SK-N-SH (cell line): ENCODE measurements around the gene NUP50. TPM values are rescaled to one million over a fixed set of nuclear protein-coding genes. Genes with fewer than 3 reads are reported as not detected.

Experiments
- CTCF ChIA-PET: fragments of 300-600, 350-600 bp; formaldehyde crosslinking; extraction: SDS; loops from one replicate; lab custom pipeline; 2021; lab: Yijun Ruan, JAX
- POLR2A ChIA-PET: fragments of 350-600 bp; sonication (Branson Sonifier 250); formaldehyde crosslinking; extraction: SDS; loops from one replicate; lab custom pipeline; 2020; ENCODE audit warnings: antibody characterized with exemption, inconsistent platforms; lab: Yijun Ruan, JAX
- DNase-seq: peaks from one replicate; pipeline ENCODE4 v3.0.0; 2012
- H2AFZ ChIP-seq: fragments of 200-600 bp; sonication (generic); 2 replicates; pipeline ENCODE4 v1.8.1; 2016; ENCODE audit warnings: antibody characterized with exemption, mild to moderate bottlenecking, low read depth
- H3F3A ChIP-seq: fragments of 200-600 bp; sonication (generic); replicated peaks from 2 replicates; pipeline ENCODE3; 2016; ENCODE audit warnings: antibody characterized with exemption, mild to moderate bottlenecking; ENCODE audit not compliant: insufficient read depth
- H3K27ac ChIP-seq, 2 experiments: fragments of 200-500 bp in 1 of 2; fragments of 200-600 bp in 1 of 2; sonication (Bioruptor generic) in 1 of 2; sonication (generic), shearing (Covaris generic) in 1 of 2; 2 replicates each; pipeline versions ENCODE4 v1.5.1 to v1.6.1; 2014 to 2016; ENCODE audit warnings: low read depth in 2 of 2, inconsistent platforms in 1 of 2, low read length in 1 of 2, mild to moderate bottlenecking in 1 of 2, mixed read lengths in 1 of 2
- H3K27me3 ChIP-seq: fragments of 200-600 bp; sonication (generic), shearing (Covaris generic); 2 replicates; pipeline ENCODE4 v1.6.1; 2016; ENCODE audit warnings: mixed run types; ENCODE audit not compliant: insufficient read depth
- H3K36me3 ChIP-seq, 2 experiments: fragments of 200-500 bp in 1 of 2; fragments of 200-600 bp in 1 of 2; sonication (Bioruptor generic) in 1 of 2; sonication (generic) in 1 of 2; replicated peaks in 1 of 2; 2 replicates each; pipeline versions ENCODE3 to v1.5.1; 2014 to 2016; ENCODE audit warnings: low read length in 1 of 2, mild to moderate bottlenecking in 1 of 2; ENCODE audit not compliant: insufficient read depth in 2 of 2, control insufficient read depth in 1 of 2
- H3K4me1 ChIP-seq, 2 experiments: fragments of 200-500 bp in 1 of 2; fragments of 200-600 bp in 1 of 2; sonication (Bioruptor generic) in 1 of 2; sonication (generic), shearing (Covaris generic) in 1 of 2; 2 replicates each; pipeline versions ENCODE4 v1.5.1 to v1.6.1; 2014 to 2016; ENCODE audit warnings: low read depth in 1 of 2, low read length in 1 of 2, mixed run types in 1 of 2; ENCODE audit not compliant: insufficient read depth in 2 of 2, control insufficient read depth in 1 of 2
- H3K4me2 ChIP-seq: fragments of 200-600 bp; sonication (generic), shearing (Covaris generic); 2 replicates; pipeline ENCODE4 v1.6.1; 2017; ENCODE audit warnings: mixed run types
- H3K4me3 ChIP-seq, 2 experiments: fragments of 200-500 bp in 1 of 2; fragments of 200-600 bp in 1 of 2; sonication (Bioruptor generic) in 1 of 2; sonication (generic), shearing (Covaris generic) in 1 of 2; 2 replicates each; pipeline versions ENCODE4 v1.5.1 to v1.8.1; 2014 to 2016; ENCODE audit warnings: low read depth in 2 of 2, inconsistent platforms in 1 of 2, low read length in 1 of 2, mild to moderate bottlenecking in 1 of 2, mixed read lengths in 1 of 2, moderate library complexity in 1 of 2
- H3K79me2 ChIP-seq: fragments of 200-600 bp; sonication (generic); 2 replicates; pipeline ENCODE4 v1.8.1; 2017; ENCODE audit warnings: mild to moderate bottlenecking; ENCODE audit not compliant: insufficient read depth
- H3K9ac ChIP-seq: fragments of 200-600 bp; sonication (generic); 2 replicates; pipeline ENCODE4 v1.6.1; 2017; ENCODE audit warnings: mixed run types
- H3K9me2 ChIP-seq: fragments of 200-600 bp; sonication (generic); 2 replicates; pipeline ENCODE4 v1.6.1; 2017; ENCODE audit warnings: mixed run types
- H3K9me3 ChIP-seq: fragments of 200-600 bp; sonication (generic); 2 replicates; pipeline ENCODE4 v1.6.1; 2017; ENCODE audit warnings: mixed run types, mild to moderate bottlenecking, moderate library complexity
- H4K20me1 ChIP-seq: fragments of 200-600 bp; sonication (generic); 2 replicates; pipeline ENCODE4 v1.6.1; 2017; ENCODE audit warnings: mild to moderate bottlenecking, mixed run types; ENCODE audit not compliant: insufficient read depth
- FOSL2 ChIP-seq: IDR thresholded peaks from 2 replicates; pipeline ENCODE4 v1.4.0; 2012; ENCODE audit warnings: low read depth, mild to moderate bottlenecking, moderate library complexity, borderline replicate concordance
- FOXJ3 ChIP-seq: sonication (generic); formaldehyde crosslinking; IDR thresholded peaks from 2 replicates; pipeline ENCODE4 v1.5.1; 2020; ENCODE audit warnings: mild to moderate bottlenecking, missing genetic modification reagents
- FOXM1 ChIP-seq: IDR thresholded peaks from 2 replicates; pipeline ENCODE4 v1.4.0; 2012; ENCODE audit warnings: low read depth, mild to moderate bottlenecking
- GABPA ChIP-seq: IDR thresholded peaks from 2 replicates; pipeline ENCODE4 v1.4.0; 2012; ENCODE audit warnings: low read depth, mild to moderate bottlenecking
- GATA2 ChIP-seq: sonication (generic); formaldehyde crosslinking; IDR thresholded peaks from 2 replicates; pipeline ENCODE4 v1.5.0; 2020; ENCODE audit warnings: mild to moderate bottlenecking, missing genetic modification reagents
- JUND ChIP-seq: IDR thresholded peaks from 2 replicates; pipeline ENCODE4 v1.4.0; 2012
- NRF1 ChIP-seq: IDR thresholded peaks from 2 replicates; pipeline ENCODE4 v1.6.1; 2012; ENCODE audit warnings: low read depth, mild to moderate bottlenecking, low read length
- POLR2AphosphoS5 ChIP-seq: IDR thresholded peaks from 2 replicates; pipeline ENCODE4 v1.6.1; 2012; ENCODE audit warnings: low read depth, low read length
- RAD21 ChIP-seq: IDR thresholded peaks from 2 replicates; pipeline ENCODE4 v1.6.1; 2012; ENCODE audit warnings: mild to moderate bottlenecking, low read length
- RCOR1 ChIP-seq: fragments of 150-350 bp; IDR thresholded peaks from 2 replicates; pipeline ENCODE4 v1.6.1; 2017; ENCODE audit warnings: antibody characterized with exemption, low read length
- RFX5 ChIP-seq: IDR thresholded peaks from 2 replicates; pipeline ENCODE4 v1.6.1; 2012; ENCODE audit warnings: mild to moderate bottlenecking, improper control_type of control experiment, low read length
- SMC3 ChIP-seq: IDR thresholded peaks from 2 replicates; pipeline ENCODE4 v1.6.1; 2012; ENCODE audit warnings: low read depth, low read length, improper control_type of control experiment
- TAF1 ChIP-seq: IDR thresholded peaks from 2 replicates; pipeline ENCODE4 v1.6.1; 2012; ENCODE audit warnings: low read depth, mild to moderate bottlenecking, low read length, moderate library complexity, borderline replicate concordance
- TCF12 ChIP-seq: IDR thresholded peaks from 2 replicates; pipeline ENCODE4 v1.4.0; 2012
- TEAD4 ChIP-seq: IDR thresholded peaks from 2 replicates; pipeline ENCODE4 v1.4.0; 2012; ENCODE audit warnings: mild to moderate bottlenecking, borderline replicate concordance; ENCODE audit not compliant: insufficient read depth
- WGBS: methylation state at CpG from one replicate; pipeline ENCODE4 v1.1.6; 2017; ENCODE audit warnings: low lambda C conversion rate; 5-methylcytosine and 5-hydroxymethylcytosine counted together
- polyA plus RNA-seq, 3 experiments: library from polyadenylated mRNA; depleted of rRNA; stranded (reverse); fragments of >200 nt; gene quantifications; 2 replicates each; pipeline ENCODE4 v1.2.3, GENCODE V29; 2012
- TF ChIP-seq, protein P1 (sequence below): IDR thresholded peaks from 2 replicates; pipeline ENCODE4 v1.4.0; 2012; ENCODE audit warnings: low read depth, borderline replicate concordance
- TF ChIP-seq, protein P2 (sequence below): IDR thresholded peaks from 2 replicates; pipeline ENCODE4 v1.4.0; 2012; ENCODE audit warnings: low read depth

NUP50 gene
- polyA plus RNA-seq, 1 of the 3 experiments (the other 2 are of a cell fraction) = 4.7 TPM

DNA sequence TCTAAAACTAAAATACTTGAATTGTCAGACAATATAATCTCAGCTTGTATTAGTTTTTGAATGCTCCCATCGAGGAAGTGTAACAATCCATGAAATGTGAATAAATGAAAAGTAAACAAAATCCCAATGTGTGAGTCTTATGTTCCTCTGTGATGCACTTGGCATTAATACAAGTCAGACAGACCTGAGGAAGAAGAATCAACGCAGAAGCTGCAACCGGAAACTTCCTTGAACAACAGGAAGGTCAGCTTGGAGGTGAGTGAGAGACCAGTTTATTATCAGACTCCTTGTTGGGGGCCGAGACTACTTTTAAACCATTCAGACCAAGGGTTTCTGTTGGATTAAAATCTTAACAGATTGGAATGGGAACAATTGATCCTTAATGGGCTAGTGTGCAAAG, 24.2 kb downstream of the NUP50 start:
- peaks cover 9% of the 10 kb centered on the region for H3F3A ChIP-seq
- CTCF ChIA-PET = no interaction called here
- POLR2A ChIA-PET = no interaction called here

DNA sequence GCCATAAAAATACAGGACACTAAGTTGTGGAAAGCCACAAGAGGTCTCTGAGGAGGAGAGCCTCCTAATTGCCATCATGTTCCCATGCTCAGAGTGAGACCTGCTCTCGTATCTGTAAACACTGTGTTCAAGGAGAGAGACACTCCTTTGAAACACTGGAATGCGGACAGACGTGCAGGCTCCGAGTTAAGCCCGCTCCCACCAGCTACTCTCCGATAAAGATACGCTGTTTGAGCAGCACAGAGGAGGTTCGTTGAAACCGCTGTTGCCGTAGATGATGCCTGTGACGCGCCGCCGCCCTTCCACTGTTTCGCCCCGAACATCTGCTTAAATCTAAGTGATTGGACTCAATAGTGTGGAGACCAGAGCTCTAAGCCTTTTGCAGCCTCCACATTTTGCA, 25.1 kb downstream of the NUP50 start:
- DNase-seq = no peak
- Histone ChIP-seq H3K4me2 (no peak overlapping the region), H2AFZ (no peak overlapping the region), H3K27ac (no peak overlapping the region), H3K9me2 (no peaks in the 10 kb centered on the region), H3F3A (peaks cover 9% of the 10 kb centered on the region), H3K9ac (no peak overlapping the region), H3K4me3 (no peak overlapping the region), H3K9me3 (no peaks in the 10 kb centered on the region), H4K20me1 (peaks cover 4% of the 10 kb centered on the region; the same call in 1 of the 2 replicates), H3K36me3 (peaks cover 18 to 32% of the 10 kb centered on the region in 2 experiments), H3K4me1 (no peaks in the 10 kb centered on the region; a peak in 1 of 4 replicates), H3K79me2 (no peaks in the 10 kb centered on the region), H3K27me3 (no peaks in the 10 kb centered on the region)
- POLR2A ChIA-PET = no interaction called here
- 96% methylated on average over 10 of the region's 16 CpGs for WGBS
- no peak for TF ChIP-seq NRF1
- TF ChIP-seq POLR2AphosphoS5 = no peak
- TF ChIP-seq RAD21 = no peak
- TF ChIP-seq, protein P1, sequence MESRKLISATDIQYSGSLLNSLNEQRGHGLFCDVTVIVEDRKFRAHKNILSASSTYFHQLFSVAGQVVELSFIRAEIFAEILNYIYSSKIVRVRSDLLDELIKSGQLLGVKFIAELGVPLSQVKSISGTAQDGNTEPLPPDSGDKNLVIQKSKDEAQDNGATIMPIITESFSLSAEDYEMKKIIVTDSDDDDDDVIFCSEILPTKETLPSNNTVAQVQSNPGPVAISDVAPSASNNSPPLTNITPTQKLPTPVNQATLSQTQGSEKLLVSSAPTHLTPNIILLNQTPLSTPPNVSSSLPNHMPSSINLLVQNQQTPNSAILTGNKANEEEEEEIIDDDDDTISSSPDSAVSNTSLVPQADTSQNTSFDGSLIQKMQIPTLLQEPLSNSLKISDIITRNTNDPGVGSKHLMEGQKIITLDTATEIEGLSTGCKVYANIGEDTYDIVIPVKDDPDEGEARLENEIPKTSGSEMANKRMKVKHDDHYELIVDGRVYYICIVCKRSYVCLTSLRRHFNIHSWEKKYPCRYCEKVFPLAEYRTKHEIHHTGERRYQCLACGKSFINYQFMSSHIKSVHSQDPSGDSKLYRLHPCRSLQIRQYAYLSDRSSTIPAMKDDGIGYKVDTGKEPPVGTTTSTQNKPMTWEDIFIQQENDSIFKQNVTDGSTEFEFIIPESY = no peak
- no peak for TF ChIP-seq GABPA
- TF ChIP-seq TEAD4 = no peak
- no peak for TF ChIP-seq RCOR1
- TF ChIP-seq FOSL2 = no peak
- no peak for TF ChIP-seq GATA2 (CRISPR knock-in tag)
- no peak for TF ChIP-seq FOXJ3 (CRISPR knock-in tag)
- no peak for TF ChIP-seq TAF1
- TF ChIP-seq, protein P2, sequence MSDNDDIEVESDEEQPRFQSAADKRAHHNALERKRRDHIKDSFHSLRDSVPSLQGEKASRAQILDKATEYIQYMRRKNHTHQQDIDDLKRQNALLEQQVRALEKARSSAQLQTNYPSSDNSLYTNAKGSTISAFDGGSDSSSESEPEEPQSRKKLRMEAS = no peak
- no peak for TF ChIP-seq JUND
- TF ChIP-seq TCF12 = no peak
- no peak for TF ChIP-seq RFX5
- no peak for TF ChIP-seq FOXM1
- CTCF ChIA-PET = interaction anchor here (3.3 kb wide), 1 partner anchor 20 kb away, joined by 15 read pairs; no protein-coding TSS in a partner anchor

More for the DNA sequence above, 24.2 kb downstream of the NUP50 start:
- Histone ChIP-seq H3K4me1 (no peaks in the 10 kb centered on the region; a peak in 1 of 4 replicates), H3K9me2 (no peaks in the 10 kb centered on the region), H3K4me2 (no peak overlapping the region), H3K27ac (no peak overlapping the region), H3K9ac (no peak overlapping the region), H3K9me3 (no peaks in the 10 kb centered on the region), H3K79me2 (peaks cover 5% of the 10 kb centered on the region; the same call in 1 of the 2 replicates), H2AFZ (no peak overlapping the region), H3K4me3 (no peak overlapping the region), H4K20me1 (peaks cover 4% of the 10 kb centered on the region; the same call in 1 of the 2 replicates), H3K36me3 (peaks cover 22 to 40% of the 10 kb centered on the region in 2 experiments), H3K27me3 (no peaks in the 10 kb centered on the region)
- no peak for DNase-seq
- 92% methylated on average over 4 of the region's 4 CpGs for WGBS
- no peak for TF ChIP-seq RCOR1
- TF ChIP-seq SMC3 = no peak
